GM19025 (cell line): ENCODE results near the gene RNF207.
"Not testable (repeated sequence)": the region's sequence is repeated elsewhere in the genome, so short reads cannot be mapped to it uniquely, and the experiment has no call there.

Experiments used
- ATAC-seq: cut with Tn5 transposase; IDR thresholded peaks from one replicate; pipeline ENCODE4 v1.9.1; 2021; ENCODE audit warnings: mild to moderate bottlenecking, low read depth, moderate library complexity; ENCODE audit not compliant: unreplicated experiment

Gene RNF207

DNA sequence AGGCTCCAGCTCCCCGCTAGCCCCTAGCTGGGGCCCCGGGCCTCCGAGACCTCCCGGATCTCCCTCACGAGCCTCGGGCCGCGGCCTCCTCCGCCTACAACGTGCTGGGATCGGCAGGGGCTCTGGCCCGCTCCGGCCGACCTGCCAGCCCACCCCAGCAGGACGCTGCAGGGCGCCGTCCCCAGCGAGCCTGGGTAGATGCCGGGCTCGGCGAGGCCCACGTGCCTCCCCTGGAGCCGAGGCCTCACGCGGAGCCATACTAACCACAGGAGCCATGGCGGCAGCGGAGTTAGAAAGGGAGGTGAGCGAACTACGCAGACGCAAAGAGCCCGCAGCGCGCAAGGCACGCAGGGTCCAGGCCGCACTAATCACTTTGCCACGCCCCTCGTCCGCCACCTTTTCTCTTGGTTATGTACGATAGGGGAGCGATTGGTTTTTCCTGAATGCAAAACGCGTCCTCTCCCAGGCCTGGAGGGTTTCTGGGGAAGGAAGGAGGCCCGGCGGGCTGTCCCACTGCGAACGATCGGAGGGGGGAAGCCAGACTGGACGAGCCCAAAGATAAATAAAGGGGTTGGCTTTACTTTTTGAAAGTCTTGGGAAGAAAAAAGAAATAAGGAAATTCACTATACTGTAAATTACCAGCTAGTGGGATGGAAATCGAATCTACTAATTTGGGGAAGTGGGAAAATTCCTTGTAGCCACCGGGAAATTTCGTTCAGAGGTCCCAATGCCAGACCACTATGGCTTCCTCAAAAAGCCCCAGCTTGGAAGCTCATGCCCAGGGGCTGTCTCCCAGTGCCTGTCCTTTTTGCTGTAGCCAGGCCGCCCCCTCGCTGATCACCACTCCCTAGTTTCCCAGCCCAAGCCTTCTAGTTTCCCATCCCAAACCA lies 6.4 kb upstream of the RNF207 start, which contains the start of gene RPL22:
Gene RPL22, minus strand, starts transcription at position 298 of the 890 bp plus-strand sequence. Its CDS starts 22 bp downstream, at position 276.
- ATAC-seq, result peak; percentile 91

DNA sequence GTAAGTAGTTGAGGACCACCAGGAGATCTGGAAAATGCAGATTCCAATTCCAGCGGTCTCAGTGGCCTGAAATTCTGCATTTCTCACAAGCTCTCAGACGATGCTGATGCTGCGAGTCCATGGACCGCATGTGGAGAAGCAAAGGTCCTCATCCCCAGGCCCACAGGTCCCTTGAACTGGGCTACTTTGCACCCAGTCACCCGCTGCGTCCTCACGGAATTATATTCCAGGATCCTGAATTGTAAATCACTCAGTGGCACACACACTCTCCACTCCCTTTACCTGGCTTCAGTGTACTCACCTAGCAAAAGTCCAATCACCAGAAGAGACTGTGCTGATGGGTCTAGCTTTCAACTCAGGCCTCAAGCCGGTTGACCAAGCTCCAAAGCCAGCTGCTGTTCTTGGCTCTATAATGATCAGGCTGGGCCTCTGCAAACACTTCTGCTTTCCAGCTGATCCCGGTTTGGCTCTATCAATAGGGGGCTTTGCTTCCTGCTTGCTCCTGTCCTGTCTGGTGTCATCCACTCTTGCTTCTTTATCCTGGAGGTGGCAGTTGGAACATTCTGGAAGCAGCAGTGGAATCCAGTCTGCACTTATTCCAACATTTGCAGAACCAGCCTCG lies 5.6 kb upstream of the RNF207 start:
- ATAC-seq, result no peak

DNA sequence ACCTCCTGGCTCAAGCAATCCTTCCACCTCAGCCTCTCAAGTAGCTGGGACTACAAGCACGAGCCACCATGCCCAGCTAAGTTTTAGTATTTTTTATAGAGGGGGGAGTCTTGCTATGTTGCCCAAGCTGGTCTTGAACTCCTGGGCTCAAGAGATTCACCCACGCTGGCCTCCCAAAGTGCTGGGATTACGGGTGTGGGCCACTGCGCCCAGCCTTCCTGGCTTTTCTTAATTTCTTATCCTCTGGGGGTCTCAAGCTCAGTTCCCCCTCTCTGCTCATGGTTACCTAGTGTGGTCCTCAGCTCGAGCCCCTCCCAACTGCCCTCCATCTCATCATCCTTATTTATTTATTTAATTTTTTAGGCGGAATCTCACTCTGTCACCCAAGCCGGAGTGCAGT lies 3.7 kb upstream of the RNF207 start:
- no peak for ATAC-seq

DNA sequence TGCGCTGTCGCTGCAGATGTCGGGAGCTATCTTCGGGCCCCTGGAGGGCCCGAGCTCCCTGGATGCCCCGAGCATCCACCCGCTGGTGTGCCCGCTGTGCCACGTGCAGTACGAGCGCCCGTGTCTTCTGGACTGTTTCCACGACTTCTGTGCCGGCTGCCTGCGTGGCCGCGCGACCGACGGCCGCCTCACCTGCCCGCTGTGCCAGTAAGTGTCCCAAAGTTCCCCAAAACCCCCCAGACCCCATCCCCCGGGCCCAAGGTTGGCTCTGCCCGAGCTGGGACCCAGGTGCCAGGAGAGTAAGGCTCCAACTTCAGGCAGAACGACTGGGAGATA lies 569 bp downstream of the RNF207 start:
- ATAC-seq, result no peak

DNA sequence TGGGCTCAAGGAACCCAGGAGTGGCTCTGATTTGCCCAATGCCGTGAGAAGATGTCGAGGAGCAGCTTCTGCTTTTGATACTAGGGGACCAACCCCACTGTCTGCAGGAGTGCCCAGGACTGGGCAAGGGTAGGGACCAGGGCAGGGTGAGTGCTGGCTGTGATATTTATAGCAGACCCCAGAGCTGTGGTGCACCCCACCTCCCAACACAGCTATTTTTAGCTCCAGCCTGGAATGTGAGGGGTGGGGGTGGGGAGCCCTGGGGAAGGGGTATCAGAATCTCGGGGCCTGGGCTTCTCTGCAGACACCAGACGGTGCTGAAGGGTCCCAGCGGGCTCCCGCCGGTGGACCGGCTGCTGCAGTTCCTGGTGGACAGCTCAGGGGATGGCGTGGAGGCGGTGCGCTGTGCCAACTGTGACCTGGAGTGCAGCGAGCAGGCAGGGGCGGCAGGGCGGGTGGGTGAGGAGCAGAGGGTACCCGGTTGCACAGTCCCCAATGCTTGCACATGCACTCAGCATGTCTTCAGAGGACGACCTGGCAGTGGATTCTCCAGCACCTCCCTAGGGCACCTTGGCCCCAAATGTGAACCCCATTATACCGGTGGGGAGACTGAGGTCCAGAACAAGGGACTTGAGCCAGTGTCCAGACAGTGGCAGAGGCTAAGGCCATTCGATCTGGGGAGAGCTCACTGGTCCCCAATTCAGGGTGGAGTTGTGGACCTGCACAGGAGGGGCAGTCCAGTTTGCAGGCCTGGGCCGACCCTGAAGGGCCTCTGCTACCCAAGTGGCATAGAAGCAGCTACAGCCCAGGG lies 1.4 kb downstream of the RNF207 start:
- no peak for ATAC-seq

DNA sequence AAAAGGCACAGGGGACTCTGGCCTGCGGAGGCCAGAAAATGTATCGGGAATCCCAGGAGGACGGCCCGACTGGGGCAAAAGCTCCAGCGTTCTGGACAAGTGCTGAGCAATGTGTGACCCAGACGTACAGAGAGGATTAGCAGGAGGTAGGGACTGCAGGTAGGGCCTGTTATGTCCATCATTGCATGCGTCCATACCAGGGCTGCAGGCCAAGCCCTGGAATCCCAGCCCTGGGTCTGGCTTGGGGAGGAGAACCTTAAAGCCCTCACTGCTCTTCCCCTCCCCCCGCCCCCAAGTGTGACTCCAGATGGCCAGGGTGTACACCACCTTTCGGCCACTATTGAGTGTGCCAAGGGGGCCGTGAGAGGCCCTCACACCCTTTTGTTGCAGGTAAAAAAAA lies 2.0 kb downstream of the RNF207 start:
- no peak for ATAC-seq

DNA sequence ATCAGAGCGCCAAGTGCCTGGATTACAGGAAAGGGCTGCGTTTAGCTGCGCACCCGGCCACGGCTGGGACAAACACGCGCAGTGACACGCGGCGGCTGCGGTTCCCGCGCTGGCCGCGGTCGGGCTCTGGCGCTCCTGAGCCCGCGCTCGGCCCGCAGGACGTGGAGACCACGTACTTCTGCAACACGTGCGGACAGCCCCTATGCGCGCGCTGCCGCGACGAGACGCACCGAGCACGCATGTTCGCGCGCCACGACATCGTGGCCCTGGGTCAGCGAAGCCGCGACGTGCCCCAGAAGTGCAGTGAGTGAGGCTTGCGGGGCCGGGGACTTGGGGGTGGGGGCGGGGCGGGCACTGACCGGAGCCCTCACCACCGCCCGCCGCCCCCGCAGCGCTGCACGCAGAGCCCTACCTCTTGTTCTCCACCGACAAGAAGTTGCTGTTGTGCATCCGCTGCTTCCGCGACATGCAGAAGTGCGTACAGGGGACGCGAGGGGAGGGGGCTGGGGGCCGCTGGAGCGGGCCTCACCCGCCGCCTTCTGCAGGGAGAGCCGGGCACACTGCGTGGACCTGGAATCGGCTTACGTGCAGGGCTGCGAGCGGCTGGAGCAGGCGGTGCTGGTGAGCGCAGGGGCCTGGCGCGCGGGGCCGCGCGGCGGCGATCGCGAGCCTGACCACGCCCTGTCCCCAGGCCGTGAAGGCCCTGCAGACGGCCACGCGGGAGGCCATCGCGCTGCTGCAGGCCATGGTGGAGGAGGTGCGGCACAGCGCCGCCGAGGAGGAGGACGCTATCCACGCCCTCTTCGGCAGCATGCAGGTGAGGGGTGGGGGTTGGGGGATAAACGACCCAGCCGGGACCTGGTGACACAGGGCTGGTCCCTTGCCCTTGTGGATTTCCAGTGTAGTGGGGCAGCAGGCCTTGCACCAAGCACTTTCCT lies 3.1 kb downstream of the RNF207 start:
- ATAC-seq, result no peak

DNA sequence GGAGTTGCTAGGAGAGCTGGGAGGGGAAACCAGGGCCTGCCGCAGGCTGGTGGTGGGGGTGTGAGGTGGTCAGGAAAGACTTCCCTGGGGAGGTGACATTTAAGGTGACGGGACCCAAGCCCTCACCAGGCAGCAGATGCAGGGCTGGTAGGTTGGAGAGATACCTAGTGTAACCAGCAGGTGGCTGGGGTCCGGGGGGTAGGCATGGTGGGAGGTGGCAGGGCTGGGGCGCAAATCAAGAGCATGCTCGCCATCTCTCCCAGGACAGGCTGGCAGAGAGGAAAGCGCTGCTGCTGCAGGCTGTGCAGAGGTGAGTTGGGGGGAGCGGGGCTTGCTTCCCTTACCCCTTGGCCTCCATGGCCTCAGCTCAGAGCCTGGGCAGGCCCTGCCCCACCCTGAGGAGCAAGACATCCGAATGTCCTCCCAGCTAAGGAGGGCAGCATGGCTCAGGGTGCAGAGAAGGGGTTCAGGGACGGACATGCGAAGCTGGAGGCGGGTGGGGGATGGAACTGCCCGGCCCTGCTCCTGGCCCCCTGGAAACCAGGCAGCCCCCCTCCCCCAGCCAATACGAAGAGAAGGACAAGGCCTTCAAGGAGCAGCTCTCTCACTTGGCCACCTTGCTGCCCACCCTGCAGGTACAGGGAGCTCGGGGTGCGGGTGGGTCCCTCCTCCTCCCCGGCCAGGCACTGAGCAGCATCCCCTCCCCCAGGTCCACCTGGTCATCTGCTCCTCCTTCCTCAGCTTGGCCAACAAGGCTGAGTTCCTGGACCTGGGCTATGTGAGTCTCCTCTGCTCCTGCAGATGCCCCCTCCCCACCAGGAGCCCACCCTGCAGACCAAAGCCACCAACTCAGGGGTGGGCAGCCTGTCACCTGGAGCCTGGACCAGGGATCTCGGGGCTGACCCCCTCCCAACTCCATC lies 4.0 kb downstream of the RNF207 start:
- ATAC-seq, result no peak

DNA sequence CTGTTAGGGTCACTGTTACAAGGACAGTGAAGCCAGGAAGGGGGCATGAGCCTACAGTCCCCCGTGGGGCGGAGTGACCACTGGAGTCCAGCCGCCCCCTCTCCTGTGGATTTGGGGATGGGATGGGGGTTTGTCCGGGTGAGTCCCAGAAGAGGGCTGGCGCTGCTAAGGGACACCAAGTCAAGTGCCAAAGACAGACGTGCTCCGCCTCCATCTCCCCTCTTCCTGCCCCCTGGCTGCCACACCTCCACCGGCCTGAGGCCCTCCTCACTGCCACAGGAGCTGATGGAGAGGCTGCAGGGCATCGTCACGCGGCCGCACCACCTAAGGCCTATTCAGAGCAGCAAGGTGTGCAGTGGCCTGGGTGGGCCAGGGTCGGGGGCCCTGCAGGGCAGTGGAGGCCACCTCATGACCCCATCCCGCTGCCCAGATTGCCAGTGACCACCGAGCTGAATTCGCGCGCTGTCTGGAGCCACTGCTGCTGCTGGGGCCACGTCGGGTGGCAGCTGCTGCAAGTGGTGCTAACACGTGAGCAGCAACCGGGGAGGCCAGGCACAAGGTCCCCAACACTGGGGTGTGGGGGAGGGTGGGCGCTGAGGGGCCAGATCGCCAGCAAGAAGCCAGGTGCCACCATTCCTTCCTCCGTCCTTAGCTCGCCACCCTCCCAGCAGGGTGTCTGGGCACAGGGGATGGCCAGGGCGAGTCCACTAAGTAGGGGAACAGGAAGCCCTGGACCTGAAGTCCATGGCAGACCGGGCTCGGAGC lies 4.9 kb downstream of the RNF207 start:
- ATAC-seq, result no peak

DNA sequence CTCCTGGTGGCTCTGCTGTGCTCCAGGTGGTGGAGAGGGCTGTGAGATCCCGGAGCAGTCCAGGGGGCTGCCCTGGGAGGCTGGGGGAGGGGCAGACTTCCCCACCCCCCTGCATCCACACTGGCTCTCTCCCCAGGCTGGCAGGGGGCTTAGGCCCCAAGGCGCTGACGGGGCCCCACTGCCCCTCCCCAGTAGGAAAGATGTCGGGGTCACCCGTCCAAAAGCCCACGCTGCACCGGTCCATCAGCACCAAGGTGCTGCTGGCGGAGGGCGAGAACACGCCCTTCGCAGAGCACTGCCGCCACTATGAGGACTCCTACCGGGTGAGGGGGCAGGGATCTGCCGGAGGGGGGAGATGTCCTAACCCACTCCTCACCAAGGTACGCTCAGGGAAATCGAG lies 5.8 kb downstream of the RNF207 start:
- ATAC-seq, result no peak

DNA sequence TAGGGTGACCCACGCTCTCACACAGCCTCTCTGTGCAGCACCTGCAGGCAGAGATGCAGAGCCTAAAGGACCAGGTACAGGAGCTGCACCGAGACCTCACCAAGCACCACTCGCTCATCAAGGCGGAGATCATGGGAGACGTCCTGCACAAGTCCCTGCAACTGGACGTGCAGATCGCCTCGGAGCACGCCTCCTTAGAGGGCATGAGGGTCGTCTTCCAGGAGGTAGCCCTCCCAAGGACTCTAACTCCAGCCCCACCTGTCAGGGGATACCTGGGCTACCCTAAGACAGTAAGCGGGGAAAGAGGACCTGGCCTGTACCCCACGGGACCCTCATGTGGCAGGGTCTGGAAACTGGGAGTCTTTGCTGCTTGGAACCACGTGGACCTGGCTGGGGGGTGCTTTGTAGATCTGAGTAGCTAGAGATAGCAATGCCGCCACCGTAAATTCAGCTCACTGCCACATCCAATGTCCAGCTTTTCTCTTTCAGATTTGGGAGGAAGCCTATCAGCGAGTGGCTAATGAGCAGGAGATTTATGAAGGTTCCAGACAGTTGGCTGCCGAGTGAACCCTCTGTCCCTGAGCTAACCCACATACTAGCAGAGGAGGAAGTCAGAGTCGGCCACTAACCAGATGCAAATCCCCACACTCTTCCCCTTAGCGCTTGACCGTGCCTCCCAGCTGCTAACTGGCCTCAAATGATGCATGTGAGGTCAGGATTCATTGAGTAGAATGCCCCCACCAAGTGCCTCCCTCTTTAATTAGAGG lies 6.5 kb downstream of the RNF207 start:
- no peak for ATAC-seq

DNA sequence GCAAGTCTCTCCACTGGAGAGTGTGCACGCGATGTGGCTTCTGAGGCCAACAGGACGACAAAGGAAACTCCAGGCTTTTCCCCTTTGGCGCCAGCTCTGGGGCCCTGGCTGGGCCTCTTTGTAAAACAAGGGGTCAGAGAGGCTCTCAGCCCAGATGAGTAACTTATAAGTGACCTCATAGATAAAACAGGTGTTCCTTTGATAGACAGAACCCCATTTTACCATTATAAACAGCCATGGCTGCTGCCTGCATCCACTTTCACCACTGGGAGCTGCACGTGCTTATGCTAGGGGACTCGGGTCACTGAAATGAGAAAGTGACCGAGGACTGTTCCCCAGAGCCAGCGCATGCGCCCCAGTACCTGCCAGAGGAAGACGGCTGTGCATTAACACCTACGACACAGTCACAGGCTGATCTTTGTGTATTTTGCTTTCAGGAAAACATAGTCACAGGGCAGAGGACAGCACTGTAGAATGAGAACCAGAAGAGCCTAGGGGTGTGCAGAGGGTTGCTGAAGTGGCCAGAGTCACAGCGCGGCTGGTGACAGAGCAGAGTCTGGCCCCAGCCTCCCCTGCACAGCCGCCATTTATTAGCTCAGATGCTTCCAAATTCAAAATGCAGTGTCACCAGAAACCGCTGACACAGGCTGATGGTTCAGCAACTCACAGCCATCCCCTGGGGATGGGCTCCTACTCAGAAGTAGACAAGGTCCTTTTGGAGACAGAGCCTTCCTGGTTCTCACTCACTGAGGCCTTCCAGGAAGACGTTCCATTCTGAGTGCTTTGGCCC lies 12.7 kb downstream of the RNF207 start:
- no peak for ATAC-seq

DNA sequence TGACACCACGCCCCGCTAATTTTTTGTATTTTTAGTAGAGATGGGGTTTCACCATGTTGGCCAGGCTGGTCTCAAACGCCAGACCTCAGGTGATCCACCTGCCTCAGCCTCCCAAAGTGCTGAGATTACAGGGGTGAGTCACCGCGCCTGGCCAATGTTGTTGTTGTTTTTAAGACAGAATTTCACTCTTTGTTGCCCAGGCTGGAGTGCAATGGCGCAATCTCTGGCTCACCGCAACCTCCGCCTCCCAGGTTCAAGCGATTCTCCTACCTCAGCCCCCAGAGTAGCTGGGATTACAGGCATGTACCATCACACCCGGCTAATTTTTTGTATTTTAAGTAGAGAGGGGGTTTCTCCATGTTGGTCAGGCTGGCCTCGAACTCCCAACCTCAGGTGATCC lies 13.7 kb downstream of the RNF207 start:
- ATAC-seq, result not testable (repeated sequence)

DNA sequence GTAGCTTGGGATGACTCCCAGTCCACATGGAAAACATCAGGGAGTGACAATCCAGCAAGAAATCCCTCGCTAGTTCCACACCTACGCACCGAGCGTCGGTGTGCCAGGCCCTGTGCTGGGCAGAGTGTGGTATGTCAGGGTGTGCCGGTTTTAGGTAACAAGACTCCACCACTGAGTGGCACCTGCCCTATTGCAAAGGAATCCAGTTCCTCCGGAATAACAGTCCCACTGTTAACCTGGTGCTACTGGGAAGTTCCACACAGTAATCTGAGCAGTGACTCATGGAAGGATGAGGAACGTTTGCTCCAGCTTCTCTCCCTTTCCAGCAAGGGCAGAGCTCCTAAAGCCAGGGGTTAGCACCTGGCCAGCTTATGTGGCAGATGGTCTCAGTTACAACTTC lies 14.3 kb downstream of the RNF207 start:
- no peak for ATAC-seq

DNA sequence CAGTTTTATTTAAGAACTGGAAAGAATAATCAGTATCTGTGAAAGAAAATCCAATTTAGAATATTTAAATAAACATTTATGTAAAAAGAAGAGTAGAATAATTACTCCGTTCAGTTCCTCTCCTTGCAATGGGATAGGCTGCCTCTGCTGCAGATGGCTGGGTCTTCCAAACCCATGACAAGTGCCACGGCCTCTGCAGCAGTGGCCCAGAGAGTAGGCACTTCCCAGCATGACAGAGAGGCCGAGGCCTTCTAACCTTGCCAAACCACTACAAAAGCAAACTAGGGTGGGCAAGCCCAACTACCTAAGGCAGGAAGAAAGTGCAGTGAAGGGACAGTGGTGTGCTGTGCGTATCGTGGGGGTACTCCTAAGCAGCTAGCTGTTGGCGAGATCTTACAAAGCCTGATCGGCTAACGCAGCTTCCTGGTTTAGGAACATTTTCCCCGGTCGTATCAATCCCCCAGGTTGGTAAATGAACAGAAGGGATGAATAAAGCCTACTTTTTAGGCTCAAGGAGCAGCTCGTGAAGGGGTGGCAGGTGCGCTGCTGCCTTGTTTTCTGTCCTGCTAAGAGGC lies 15.4 kb downstream of the RNF207 start:
- no peak for ATAC-seq

DNA sequence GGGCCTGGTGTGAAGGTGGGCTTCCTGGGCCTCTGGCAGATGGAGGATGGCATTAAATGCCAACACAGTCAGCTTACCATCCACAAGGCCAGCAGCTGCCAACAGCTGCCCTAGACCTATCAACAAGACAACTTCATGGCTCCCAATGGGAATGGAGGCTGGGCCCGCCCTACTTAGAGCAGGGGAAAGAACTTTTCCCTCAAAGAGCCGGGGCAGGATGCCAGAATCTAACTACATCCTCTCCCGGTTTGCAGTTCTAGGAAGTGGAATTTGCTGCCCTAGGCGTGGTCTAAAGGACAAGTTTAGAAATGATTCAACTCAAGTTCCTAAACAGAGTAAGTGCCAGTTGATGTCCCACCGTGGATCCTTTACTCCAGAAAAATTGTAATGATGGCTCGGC lies 16.7 kb downstream of the RNF207 start:
- no peak for ATAC-seq

DNA sequence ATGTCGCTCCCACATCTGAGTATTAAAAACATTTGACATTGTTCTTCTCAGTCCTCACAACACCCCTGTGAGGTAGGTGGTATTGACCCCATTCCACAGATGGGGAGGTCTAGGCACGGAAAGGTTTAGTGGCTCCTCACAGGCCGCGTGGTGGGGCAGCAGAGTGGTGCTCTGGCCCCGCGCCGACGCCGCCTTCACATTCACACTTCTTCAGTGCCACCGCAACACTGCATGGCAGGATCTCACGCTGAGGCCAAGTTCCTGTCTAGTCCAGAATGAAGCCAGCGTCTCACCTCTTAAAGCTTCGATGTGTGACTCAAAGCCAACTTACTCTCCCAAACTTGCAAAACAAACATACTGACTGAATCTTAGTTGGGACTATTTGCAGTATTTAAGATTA lies 17.7 kb downstream of the RNF207 start:
- no peak for ATAC-seq
